Measurements from ENCODE around the gene MZF1. TPM values are rescaled to one million over a fixed set of nuclear protein-coding genes. Genes with fewer than 3 reads are reported as not detected.

Gene MZF1
- total RNA-seq, 1 experiment from 2014 or later = 25.9 TPM

DNA sequence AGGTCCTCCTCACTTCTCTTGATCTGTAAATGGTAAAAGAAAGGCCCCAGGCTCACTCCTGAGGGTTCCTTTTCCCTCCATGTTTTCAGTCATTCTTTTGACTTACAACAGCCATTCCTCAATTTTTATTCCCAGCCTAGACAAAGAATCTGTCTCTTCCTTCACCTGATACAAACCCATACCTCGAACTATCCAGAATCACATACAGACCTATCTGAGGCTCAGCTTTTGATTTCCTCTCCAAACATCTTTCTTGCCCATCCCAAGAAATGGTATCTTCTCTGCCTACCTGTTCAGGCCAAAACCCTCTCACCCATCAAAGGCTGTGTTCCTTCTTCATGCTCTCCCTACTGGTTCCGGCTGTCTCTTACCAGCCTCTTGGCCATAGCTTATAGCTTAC, 20.5 kb downstream of the MZF1 start:
- intact Hi-C loops (cut with micrococcal nuclease; ENCODE audit: unreplicated experiment) (no loop called here), in situ Hi-C loops (cut with HindIII; ENCODE audit: low pct_unique_long_range_greater_than_20kb, low sequenced_read_pairs) (no loop called here)
- TF ChIP-seq, protein P1, sequence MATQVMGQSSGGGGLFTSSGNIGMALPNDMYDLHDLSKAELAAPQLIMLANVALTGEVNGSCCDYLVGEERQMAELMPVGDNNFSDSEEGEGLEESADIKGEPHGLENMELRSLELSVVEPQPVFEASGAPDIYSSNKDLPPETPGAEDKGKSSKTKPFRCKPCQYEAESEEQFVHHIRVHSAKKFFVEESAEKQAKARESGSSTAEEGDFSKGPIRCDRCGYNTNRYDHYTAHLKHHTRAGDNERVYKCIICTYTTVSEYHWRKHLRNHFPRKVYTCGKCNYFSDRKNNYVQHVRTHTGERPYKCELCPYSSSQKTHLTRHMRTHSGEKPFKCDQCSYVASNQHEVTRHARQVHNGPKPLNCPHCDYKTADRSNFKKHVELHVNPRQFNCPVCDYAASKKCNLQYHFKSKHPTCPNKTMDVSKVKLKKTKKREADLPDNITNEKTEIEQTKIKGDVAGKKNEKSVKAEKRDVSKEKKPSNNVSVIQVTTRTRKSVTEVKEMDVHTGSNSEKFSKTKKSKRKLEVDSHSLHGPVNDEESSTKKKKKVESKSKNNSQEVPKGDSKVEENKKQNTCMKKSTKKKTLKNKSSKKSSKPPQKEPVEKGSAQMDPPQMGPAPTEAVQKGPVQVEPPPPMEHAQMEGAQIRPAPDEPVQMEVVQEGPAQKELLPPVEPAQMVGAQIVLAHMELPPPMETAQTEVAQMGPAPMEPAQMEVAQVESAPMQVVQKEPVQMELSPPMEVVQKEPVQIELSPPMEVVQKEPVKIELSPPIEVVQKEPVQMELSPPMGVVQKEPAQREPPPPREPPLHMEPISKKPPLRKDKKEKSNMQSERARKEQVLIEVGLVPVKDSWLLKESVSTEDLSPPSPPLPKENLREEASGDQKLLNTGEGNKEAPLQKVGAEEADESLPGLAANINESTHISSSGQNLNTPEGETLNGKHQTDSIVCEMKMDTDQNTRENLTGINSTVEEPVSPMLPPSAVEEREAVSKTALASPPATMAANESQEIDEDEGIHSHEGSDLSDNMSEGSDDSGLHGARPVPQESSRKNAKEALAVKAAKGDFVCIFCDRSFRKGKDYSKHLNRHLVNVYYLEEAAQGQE (IDR thresholded peaks at IDR 0.05; ENCODE audit: insufficient read depth in 1 of 2, low read depth in 2 of 2, low read length in 1 of 2) = no peak
- TF ChIP-seq, protein P2, sequence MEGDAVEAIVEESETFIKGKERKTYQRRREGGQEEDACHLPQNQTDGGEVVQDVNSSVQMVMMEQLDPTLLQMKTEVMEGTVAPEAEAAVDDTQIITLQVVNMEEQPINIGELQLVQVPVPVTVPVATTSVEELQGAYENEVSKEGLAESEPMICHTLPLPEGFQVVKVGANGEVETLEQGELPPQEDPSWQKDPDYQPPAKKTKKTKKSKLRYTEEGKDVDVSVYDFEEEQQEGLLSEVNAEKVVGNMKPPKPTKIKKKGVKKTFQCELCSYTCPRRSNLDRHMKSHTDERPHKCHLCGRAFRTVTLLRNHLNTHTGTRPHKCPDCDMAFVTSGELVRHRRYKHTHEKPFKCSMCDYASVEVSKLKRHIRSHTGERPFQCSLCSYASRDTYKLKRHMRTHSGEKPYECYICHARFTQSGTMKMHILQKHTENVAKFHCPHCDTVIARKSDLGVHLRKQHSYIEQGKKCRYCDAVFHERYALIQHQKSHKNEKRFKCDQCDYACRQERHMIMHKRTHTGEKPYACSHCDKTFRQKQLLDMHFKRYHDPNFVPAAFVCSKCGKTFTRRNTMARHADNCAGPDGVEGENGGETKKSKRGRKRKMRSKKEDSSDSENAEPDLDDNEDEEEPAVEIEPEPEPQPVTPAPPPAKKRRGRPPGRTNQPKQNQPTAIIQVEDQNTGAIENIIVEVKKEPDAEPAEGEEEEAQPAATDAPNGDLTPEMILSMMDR (IDR thresholded peaks at IDR 0.05) = no peak
- TF ChIP-seq TCF7L2 (IDR thresholded peaks at IDR 0.05; ENCODE audit: low read depth, low read length) (no peak), POLR2AphosphoS5 (IDR thresholded peaks at IDR 0.05; ENCODE audit: low read depth, low read length) (no peak; the same call in 1 of the 2 replicates), SIN3A (IDR thresholded peaks at IDR 0.05; ENCODE audit: borderline replicate concordance, insufficient read depth, low read depth, low read length) (no peak)
- Histone ChIP-seq H3K36me3 (ENCODE audit: control insufficient read depth, insufficient read depth, low read length) (peaks cover 31% of the 10 kb centered on the region), H3K27me3 (ENCODE audit: control insufficient read depth, insufficient read depth, low read length) (no peaks in the 10 kb centered on the region), H3K4me1 (ENCODE audit: control insufficient read depth, insufficient read depth, low read length) (peaks cover 30% of the 10 kb centered on the region), H3K27ac (ENCODE audit: low read length) (peak overlapping the region; percentile 8; the same call in 1 of the 2 replicates), H3K4me3 (ENCODE audit: low read depth in 2 of 2, low read length in 2 of 2) (no peak overlapping the region), H3K9me3 (ENCODE audit: control insufficient read depth, insufficient read depth, low read depth, low read length) (no peaks in the 10 kb centered on the region)
- CTCF ChIA-PET = interaction anchor here (0.7 to 1.1 kb wide), 2 partner anchors 33 to 39 kb away, joined by 3 to 7 read pairs; partner anchors contain the start of gene ZBTB45
- POLR2A ChIA-PET = no interaction called here
- no peak for ATAC-seq
- DNase-seq (ENCODE audit: low read depth, low spot score) = no peak
- BruUV-seq (replicated peaks) = no TSS peak

DNA sequence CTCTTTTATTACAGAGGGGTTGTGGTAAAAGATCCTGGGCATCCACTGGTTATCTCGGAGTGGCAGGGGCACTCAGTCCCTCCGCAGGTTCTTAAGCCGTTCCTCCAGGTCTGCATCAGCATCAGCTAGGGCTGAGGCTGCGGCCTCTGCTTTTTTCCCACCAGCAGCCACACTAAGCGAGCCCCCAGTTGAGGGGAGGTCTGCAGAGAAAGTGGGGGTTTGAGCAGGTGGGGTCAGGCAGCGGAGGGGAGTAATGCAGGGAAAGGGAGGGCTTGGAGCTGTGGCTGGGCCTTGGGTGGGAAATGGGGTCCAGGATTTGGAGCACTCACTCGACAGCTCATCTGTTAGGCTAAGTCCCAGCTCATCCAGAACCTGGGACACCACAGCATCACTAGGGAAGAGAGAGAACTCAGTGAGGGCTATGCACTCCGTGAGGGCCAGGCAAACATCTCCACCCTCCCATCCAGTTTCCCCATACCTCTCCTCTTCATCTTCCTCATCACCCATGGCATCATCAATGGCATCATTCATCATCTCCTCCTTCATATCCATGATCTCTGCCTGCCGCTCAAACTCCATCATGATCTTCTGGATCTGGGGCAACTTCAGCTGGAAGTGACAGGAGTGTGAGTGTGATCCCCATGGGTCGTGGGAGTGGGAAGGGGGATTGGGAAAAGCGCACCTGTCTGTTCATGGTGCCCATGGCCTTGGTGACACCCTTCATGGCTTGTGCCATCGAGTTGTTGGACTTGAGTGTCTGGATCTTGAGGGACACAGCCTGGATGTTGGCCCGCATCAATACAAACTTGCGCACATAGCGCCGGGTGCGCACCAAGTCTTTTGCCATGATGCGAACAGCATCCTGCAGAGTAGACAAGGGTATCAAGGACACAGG, 21.3 kb downstream of the MZF1 start:
- BruUV-seq (replicated peaks) = TSS peak; percentile 85
- ChIA-PET CTCF (interaction anchor here (0.5 kb wide), 1 partner anchor 68 kb away, joined by 4 read pairs; no protein-coding TSS in a partner anchor), POLR2A (no interaction called here)
- Histone ChIP-seq H3K36me3 (ENCODE audit: control insufficient read depth, insufficient read depth, low read length) (peaks cover 36% of the 10 kb centered on the region), H3K4me3 (ENCODE audit: low read depth in 2 of 2, low read length in 2 of 2) (no peak overlapping the region), H3K27ac (ENCODE audit: low read length) (no peak overlapping the region), H3K4me1 (ENCODE audit: control insufficient read depth, insufficient read depth, low read length) (peaks cover 32% of the 10 kb centered on the region), H3K9me3 (ENCODE audit: control insufficient read depth, insufficient read depth, low read depth, low read length) (no peaks in the 10 kb centered on the region), H3K27me3 (ENCODE audit: control insufficient read depth, insufficient read depth, low read length) (no peaks in the 10 kb centered on the region)
- no peak for ATAC-seq
- no peak; the same call in 1 of the 2 replicates for TF ChIP-seq POLR2AphosphoS5 (IDR thresholded peaks at IDR 0.05; ENCODE audit: low read depth, low read length)
- TF ChIP-seq, protein P1 (IDR thresholded peaks at IDR 0.05; ENCODE audit: insufficient read depth in 1 of 2, low read depth in 2 of 2, low read length in 1 of 2) = no peak
- TF ChIP-seq SIN3A (IDR thresholded peaks at IDR 0.05; ENCODE audit: borderline replicate concordance, insufficient read depth, low read depth, low read length) = no peak
- TF ChIP-seq, protein P2 (IDR thresholded peaks at IDR 0.05) = no peak
- TF ChIP-seq TCF7L2 (IDR thresholded peaks at IDR 0.05; ENCODE audit: low read depth, low read length) = no peak
- intact Hi-C loops (cut with micrococcal nuclease; ENCODE audit: unreplicated experiment) (no loop called here), in situ Hi-C loops (cut with HindIII; ENCODE audit: low pct_unique_long_range_greater_than_20kb, low sequenced_read_pairs) (no loop called here)
- DNase-seq (ENCODE audit: low read depth, low spot score) = no peak

Data from Panc1 (cell line).